Liver (tissue), 3 donors: Measurements from ENCODE around the gene ATP2B1.
A peak's percentile ranks its signal among the peaks of the same experiment; 100 is the strongest.

ENCODE experiments used
- EGR1 ChIP-seq, 2 donors: IDR thresholded peaks; 2 replicates each; pipeline ENCODE4 v1.6.1; 2016 to 2018; ENCODE audit warnings: antibody characterized with exemption in 2 of 2, low read depth in 2 of 2
- HNF4G ChIP-seq: IDR thresholded peaks from 2 replicates; pipeline ENCODE4 v1.6.1; 2016; ENCODE audit warnings: antibody characterized with exemption
- RAD21 ChIP-seq, 2 donors: IDR thresholded peaks; 2 replicates each; pipeline ENCODE4 v1.6.1; 2016; ENCODE audit warnings: antibody characterized with exemption in 2 of 2, mild to moderate bottlenecking in 2 of 2
- SP1 ChIP-seq: IDR thresholded peaks from 2 replicates; pipeline ENCODE4 v1.6.1; 2018; ENCODE audit warnings: antibody characterized with exemption, mild to moderate bottlenecking
- TAF1 ChIP-seq: conservative IDR thresholded peaks from 2 replicates; pipeline ENCODE4 v1.6.1; 2016; ENCODE audit warnings: antibody characterized with exemption, mild to moderate bottlenecking
- YY1 ChIP-seq: IDR thresholded peaks from 2 replicates; pipeline ENCODE4 v1.6.1; 2016; ENCODE audit warnings: antibody characterized with exemption, mild to moderate bottlenecking
- TF ChIP-seq, protein P1 (sequence below): fragments of 150-350 bp; IDR thresholded peaks from 2 replicates; pipeline ENCODE4 v1.5.1; 2017; ENCODE audit warnings: improper control_type of control experiment, low read depth, low read length; ENCODE audit not compliant: missing input control
- TF ChIP-seq, protein P2 (sequence below): IDR thresholded peaks from 2 replicates; pipeline ENCODE4 v1.6.1; 2016; ENCODE audit warnings: antibody characterized with exemption
- TF ChIP-seq, protein P3 (sequence below): IDR thresholded peaks from 2 replicates; pipeline ENCODE4 v1.6.1; 2016; ENCODE audit warnings: antibody characterized with exemption, mild to moderate bottlenecking
- donor health status: healthy.
- donor health status: healthy.

- TF ChIP-seq RAD21 (IDR thresholded peaks at IDR 0.05) (no peak), YY1 (no peak), TAF1 (no peak), EGR1 (IDR thresholded peaks at IDR 0.05; ENCODE audit: low read depth in 2 of 2) (peak; percentile 18 to 27), HNF4G (no peak), SP1 (no peak)
- TF ChIP-seq, protein P1, sequence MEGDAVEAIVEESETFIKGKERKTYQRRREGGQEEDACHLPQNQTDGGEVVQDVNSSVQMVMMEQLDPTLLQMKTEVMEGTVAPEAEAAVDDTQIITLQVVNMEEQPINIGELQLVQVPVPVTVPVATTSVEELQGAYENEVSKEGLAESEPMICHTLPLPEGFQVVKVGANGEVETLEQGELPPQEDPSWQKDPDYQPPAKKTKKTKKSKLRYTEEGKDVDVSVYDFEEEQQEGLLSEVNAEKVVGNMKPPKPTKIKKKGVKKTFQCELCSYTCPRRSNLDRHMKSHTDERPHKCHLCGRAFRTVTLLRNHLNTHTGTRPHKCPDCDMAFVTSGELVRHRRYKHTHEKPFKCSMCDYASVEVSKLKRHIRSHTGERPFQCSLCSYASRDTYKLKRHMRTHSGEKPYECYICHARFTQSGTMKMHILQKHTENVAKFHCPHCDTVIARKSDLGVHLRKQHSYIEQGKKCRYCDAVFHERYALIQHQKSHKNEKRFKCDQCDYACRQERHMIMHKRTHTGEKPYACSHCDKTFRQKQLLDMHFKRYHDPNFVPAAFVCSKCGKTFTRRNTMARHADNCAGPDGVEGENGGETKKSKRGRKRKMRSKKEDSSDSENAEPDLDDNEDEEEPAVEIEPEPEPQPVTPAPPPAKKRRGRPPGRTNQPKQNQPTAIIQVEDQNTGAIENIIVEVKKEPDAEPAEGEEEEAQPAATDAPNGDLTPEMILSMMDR = no peak
- TF ChIP-seq, protein P2, sequence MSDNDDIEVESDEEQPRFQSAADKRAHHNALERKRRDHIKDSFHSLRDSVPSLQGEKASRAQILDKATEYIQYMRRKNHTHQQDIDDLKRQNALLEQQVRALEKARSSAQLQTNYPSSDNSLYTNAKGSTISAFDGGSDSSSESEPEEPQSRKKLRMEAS = no peak
- TF ChIP-seq, protein P3, sequence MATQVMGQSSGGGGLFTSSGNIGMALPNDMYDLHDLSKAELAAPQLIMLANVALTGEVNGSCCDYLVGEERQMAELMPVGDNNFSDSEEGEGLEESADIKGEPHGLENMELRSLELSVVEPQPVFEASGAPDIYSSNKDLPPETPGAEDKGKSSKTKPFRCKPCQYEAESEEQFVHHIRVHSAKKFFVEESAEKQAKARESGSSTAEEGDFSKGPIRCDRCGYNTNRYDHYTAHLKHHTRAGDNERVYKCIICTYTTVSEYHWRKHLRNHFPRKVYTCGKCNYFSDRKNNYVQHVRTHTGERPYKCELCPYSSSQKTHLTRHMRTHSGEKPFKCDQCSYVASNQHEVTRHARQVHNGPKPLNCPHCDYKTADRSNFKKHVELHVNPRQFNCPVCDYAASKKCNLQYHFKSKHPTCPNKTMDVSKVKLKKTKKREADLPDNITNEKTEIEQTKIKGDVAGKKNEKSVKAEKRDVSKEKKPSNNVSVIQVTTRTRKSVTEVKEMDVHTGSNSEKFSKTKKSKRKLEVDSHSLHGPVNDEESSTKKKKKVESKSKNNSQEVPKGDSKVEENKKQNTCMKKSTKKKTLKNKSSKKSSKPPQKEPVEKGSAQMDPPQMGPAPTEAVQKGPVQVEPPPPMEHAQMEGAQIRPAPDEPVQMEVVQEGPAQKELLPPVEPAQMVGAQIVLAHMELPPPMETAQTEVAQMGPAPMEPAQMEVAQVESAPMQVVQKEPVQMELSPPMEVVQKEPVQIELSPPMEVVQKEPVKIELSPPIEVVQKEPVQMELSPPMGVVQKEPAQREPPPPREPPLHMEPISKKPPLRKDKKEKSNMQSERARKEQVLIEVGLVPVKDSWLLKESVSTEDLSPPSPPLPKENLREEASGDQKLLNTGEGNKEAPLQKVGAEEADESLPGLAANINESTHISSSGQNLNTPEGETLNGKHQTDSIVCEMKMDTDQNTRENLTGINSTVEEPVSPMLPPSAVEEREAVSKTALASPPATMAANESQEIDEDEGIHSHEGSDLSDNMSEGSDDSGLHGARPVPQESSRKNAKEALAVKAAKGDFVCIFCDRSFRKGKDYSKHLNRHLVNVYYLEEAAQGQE = no peak
Observed at GRCh38 chr12:89756585-89757398, 48.2 kb upstream of the ATP2B1 start.
